HCT116 (cell line): ENCODE results near the gene MAP3K2. TPM values are rescaled to one million over a fixed set of nuclear protein-coding genes. Genes with fewer than 3 reads are reported as not detected.

Source experiments
- ATAC-seq: fragments of 200-7000 bp; cut with Tn5 transposase; 2 replicates; pipeline ENCODE4 v1.9.1; 2020; ENCODE audit warnings: mild to moderate bottlenecking, moderate library complexity
- BruUV-seq: library from RNA; stranded (reverse); fragments of 400-500 nt; replicated peaks from 2 replicates; lab custom pipeline; 2021; lab: Mats Ljungman, UMichigan
- CTCF ChIA-PET: fragments of 300-600 bp; sonication (Branson Sonifier 250); formaldehyde crosslinking; loops from one replicate; lab custom pipeline; 2021; ENCODE audit warnings: antibody characterized with exemption; lab: Charles Lee
- POLR2A ChIA-PET: fragments of 300-600, 350-600 bp; sonication (Branson Sonifier 250); formaldehyde crosslinking; loops from one replicate; lab custom pipeline; 2021; ENCODE audit warnings: antibody characterized with exemption; lab: Charles Lee
- RAD21 ChIA-PET, 2 experiments: fragments of 300-600 bp; sonication (Branson Sonifier 250); formaldehyde crosslinking; loops; one replicate each; lab custom pipeline; 2023; ENCODE audit warnings: low total read pairs in 2 of 2; ENCODE audit not compliant: uncharacterized antibody in 2 of 2, unreplicated experiment in 2 of 2, low non-redundant PET in 1 of 2; lab: Charles Lee
- DNase-seq: peaks from one replicate; pipeline ENCODE4 v3.0.0-alpha.2; 2010; ENCODE audit warnings: low read depth, low spot score
- H2AFZ ChIP-seq: fragments of 200-600 bp; shearing (Covaris generic), sonication (generic); 2 replicates; pipeline ENCODE4 v1.6.1; 2017; ENCODE audit warnings: low read depth, mixed run types, mixed read lengths, antibody characterized with exemption, low read length; ENCODE audit not compliant: poor library complexity, severe bottlenecking
- H3K27ac ChIP-seq: 2 replicates; pipeline ENCODE4 v1.5.1; 2012; ENCODE audit warnings: low read depth, low read length
- H3K27me3 ChIP-seq: fragments of 200-600 bp; sonication (generic); 2 replicates; pipeline ENCODE4 v1.6.1; 2016; ENCODE audit warnings: mixed run types, low read length, mixed read lengths; ENCODE audit not compliant: insufficient read depth
- H3K36me3 ChIP-seq, 2 experiments: fragments of 200-500 bp in 1 of 2; fragments of 200-600 bp in 1 of 2; sonication (Bioruptor generic) in 1 of 2; sonication (generic) in 1 of 2; 2 replicates each; pipeline versions ENCODE4 v1.5.1 to v1.6.1; 2014 to 2016; ENCODE audit warnings: low read length in 2 of 2, inconsistent platforms in 1 of 2, mixed read lengths in 1 of 2, mixed run types in 1 of 2; ENCODE audit not compliant: insufficient read depth in 2 of 2, control insufficient read depth in 1 of 2
- H3K4me1 ChIP-seq, 2 experiments: fragments of 200-600 bp in 1 of 2; sonication (generic) in 1 of 2; 2 replicates each; pipeline versions ENCODE4 v1.5.1 to v1.6.1; 2012 to 2017; ENCODE audit warnings: low read length in 2 of 2, inconsistent platforms in 1 of 2, mild to moderate bottlenecking in 1 of 2, mixed read lengths in 1 of 2, mixed run types in 1 of 2, moderate library complexity in 1 of 2; ENCODE audit not compliant: insufficient read depth in 2 of 2, control insufficient read depth in 1 of 2
- H3K4me2 ChIP-seq: fragments of 200-600 bp; sonication (generic); 2 replicates; pipeline ENCODE4 v1.6.1; 2017; ENCODE audit warnings: mixed run types, low read length, mixed read lengths
- H3K4me3 ChIP-seq, 2 experiments: fragments of 200-600 bp in 1 of 2; sonication (generic) in 1 of 2; replicated peaks in 1 of 2; 2 replicates each; pipeline ENCODE4 v1.5.1; 2011 to 2016; ENCODE audit warnings: low read length in 2 of 2, control low read depth in 1 of 2, low read depth in 1 of 2, mild to moderate bottlenecking in 1 of 2, mixed read lengths in 1 of 2, mixed run types in 1 of 2
- H3K79me2 ChIP-seq: fragments of 200-600 bp; sonication (generic); 2 replicates; pipeline ENCODE4 v1.6.1; 2017; ENCODE audit warnings: mild to moderate bottlenecking, mixed run types, low read length, moderate library complexity, mixed read lengths; ENCODE audit not compliant: insufficient read depth
- H3K9ac ChIP-seq: fragments of 200-600 bp; sonication (generic); 2 replicates; pipeline ENCODE4 v1.6.1; 2016; ENCODE audit warnings: low read length, mixed read lengths
- H3K9me2 ChIP-seq: fragments of 200-600 bp; sonication (generic), shearing (Covaris generic); 2 replicates; pipeline ENCODE4 v1.6.1; 2017; ENCODE audit warnings: mixed run types, mild to moderate bottlenecking, moderate library complexity; ENCODE audit not compliant: insufficient read depth
- H3K9me3 ChIP-seq, 2 experiments: fragments of 200-500 bp in 1 of 2; fragments of 200-600 bp in 1 of 2; sonication (Bioruptor generic) in 1 of 2; sonication (generic) in 1 of 2; 2 replicates each; pipeline ENCODE4 v1.6.1; 2014 to 2017; ENCODE audit warnings: low read length in 2 of 2, mixed read lengths in 2 of 2, inconsistent platforms in 1 of 2, low read depth in 1 of 2, mild to moderate bottlenecking in 1 of 2, mixed run types in 1 of 2, moderate library complexity in 1 of 2; ENCODE audit not compliant: control insufficient read depth in 1 of 2, insufficient read depth in 1 of 2
- H4K20me1 ChIP-seq: fragments of 200-600 bp; sonication (generic), shearing (Covaris generic); 2 replicates; pipeline ENCODE4 v1.6.1; 2017; ENCODE audit warnings: mixed run types, mild to moderate bottlenecking, moderate library complexity; ENCODE audit not compliant: insufficient read depth
- CEBPB ChIP-seq: IDR thresholded peaks from 2 replicates; pipeline ENCODE4 v1.6.1; 2012; ENCODE audit warnings: low read depth
- EGR1 ChIP-seq: IDR thresholded peaks from 2 replicates; pipeline ENCODE4 v1.6.1; 2012; ENCODE audit warnings: low read depth
- ELF1 ChIP-seq: IDR thresholded peaks from 2 replicates; pipeline ENCODE4 v1.6.1; 2012; ENCODE audit warnings: low read depth, borderline replicate concordance
- EZH2phosphoT487 ChIP-seq: fragments of 200-600 bp; IDR thresholded peaks from 2 replicates; pipeline ENCODE4 v1.6.1; 2018; ENCODE audit warnings: antibody characterized with exemption, borderline replicate concordance
- FOSL1 ChIP-seq: IDR thresholded peaks from 2 replicates; pipeline ENCODE4 v1.6.1; 2012; ENCODE audit warnings: low read depth
- JUND ChIP-seq: IDR thresholded peaks from 2 replicates; pipeline ENCODE4 v1.6.1; 2012
- MAX ChIP-seq: IDR thresholded peaks from 2 replicates; pipeline ENCODE4 v1.6.1; 2012
- POLR2A ChIP-seq: IDR thresholded peaks from 2 replicates; pipeline ENCODE4 v1.7.0; 2011; ENCODE audit warnings: borderline replicate concordance; ENCODE audit not compliant: insufficient read depth, insufficient read length; ENCODE audit errors: extremely low read depth
- POLR2AphosphoS5 ChIP-seq: IDR thresholded peaks from 2 replicates; pipeline ENCODE4 v1.6.1; 2011; ENCODE audit warnings: mild to moderate bottlenecking, low read depth, low read length, moderate library complexity
- RAD21 ChIP-seq: IDR thresholded peaks from 2 replicates; pipeline ENCODE4 v1.6.1; 2012; ENCODE audit warnings: low read depth, mild to moderate bottlenecking
- SIN3A ChIP-seq: IDR thresholded peaks from 2 replicates; pipeline ENCODE4 v1.6.1; 2012; ENCODE audit warnings: low read depth
- SP1 ChIP-seq: IDR thresholded peaks from 2 replicates; pipeline ENCODE4 v1.6.1; 2012; ENCODE audit warnings: low read depth
- SRF ChIP-seq: IDR thresholded peaks from 2 replicates; pipeline ENCODE4 v1.6.1; 2012; ENCODE audit warnings: low read depth
- TCF7L2 ChIP-seq: IDR thresholded peaks from 2 replicates; pipeline ENCODE4 v1.7.0; 2011; ENCODE audit warnings: borderline replicate concordance, inconsistent platforms; ENCODE audit not compliant: insufficient read depth, insufficient read length; ENCODE audit errors: extremely low read depth
- YY1 ChIP-seq: IDR thresholded peaks from 2 replicates; pipeline ENCODE4 v1.6.1; 2011; ENCODE audit warnings: low read length, low read depth, moderate library complexity, mild to moderate bottlenecking; ENCODE audit not compliant: insufficient replicate concordance; ENCODE audit errors: extremely low read depth
- ZBTB33 ChIP-seq: IDR thresholded peaks from 2 replicates; pipeline ENCODE4 v1.6.1; 2011; ENCODE audit warnings: mild to moderate bottlenecking, low read length, moderate library complexity; ENCODE audit not compliant: insufficient replicate concordance; ENCODE audit errors: extremely low read depth
- ZFX ChIP-seq: fragments of 450-650 bp; IDR thresholded peaks from 2 replicates; pipeline ENCODE4 v1.6.1; 2017
- intact Hi-C: fragments of 100-400 bp; cut with micrococcal nuclease; formaldehyde crosslinking; loops from 2 replicates; pipeline ENCODE4 v1.10.0; 2022
- total RNA-seq: library from RNA; stranded (reverse); gene quantifications from one replicate; pipeline ENCODE4 v1.2.1, GENCODE V29; 2021; ENCODE audit not compliant: unreplicated experiment
- TF ChIP-seq, protein P1 (sequence below): IDR thresholded peaks from 2 replicates; pipeline ENCODE4 v1.6.1; 2012; ENCODE audit warnings: low read depth
- TF ChIP-seq, protein P2 (sequence below): IDR thresholded peaks from 2 replicates; pipeline ENCODE4 v1.6.1; 2012

Gene MAP3K2
- total RNA-seq, 1 experiment from 2014 or later = 44.5 TPM

DNA sequence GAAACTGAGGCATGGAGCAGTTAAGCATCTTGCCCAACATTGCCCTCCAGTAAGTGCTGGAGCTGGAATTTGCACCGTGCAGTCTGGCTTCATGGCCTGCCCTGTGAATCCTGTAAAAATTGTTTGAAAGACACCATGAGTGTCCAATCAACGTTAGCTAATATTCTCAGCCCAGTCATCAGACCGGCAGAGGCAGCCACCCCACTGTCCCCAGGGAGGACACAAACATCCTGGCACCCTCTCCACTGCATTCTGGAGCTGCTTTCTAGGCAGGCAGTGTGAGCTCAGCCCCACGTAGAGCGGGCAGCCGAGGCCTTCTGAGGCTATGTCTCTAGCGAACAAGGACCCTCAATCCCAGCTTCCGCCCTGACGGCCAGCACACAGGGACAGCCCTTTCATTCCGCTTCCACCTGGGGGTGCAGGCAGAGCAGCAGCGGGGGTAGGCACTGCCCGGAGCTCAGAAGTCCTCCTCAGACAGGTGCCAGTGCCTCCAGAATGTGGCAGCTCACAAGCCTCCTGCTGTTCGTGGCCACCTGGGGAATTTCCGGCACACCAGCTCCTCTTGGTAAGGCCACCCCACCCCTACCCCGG is 31.8 kb upstream of the MAP3K2 start:
- no peak for ATAC-seq

More for the DNA sequence above, 31.8 kb upstream of the MAP3K2 start:
- CTCF ChIA-PET = interaction anchor here (1.7 kb wide), 1 partner anchor 222 kb away, joined by 4 read pairs; no protein-coding TSS in a partner anchor
- no peak overlapping the region; the same call in 1 of the 2 replicates for H3K27ac ChIP-seq
- POLR2A ChIA-PET = no interaction called here
- H3K27me3 ChIP-seq = no peaks in the 10 kb centered on the region; the same call in 1 of the 2 replicates
- H2AFZ ChIP-seq = no peak overlapping the region
- no peaks in the 10 kb centered on the region for H3K9me2 ChIP-seq
- no peaks in the 10 kb centered on the region for H3K79me2 ChIP-seq
- H4K20me1 ChIP-seq = no peaks in the 10 kb centered on the region
- no peak overlapping the region for H3K4me3 ChIP-seq
- BruUV-seq = no TSS peak
- no peak overlapping the region for H3K9ac ChIP-seq
- H3K36me3 ChIP-seq = no peaks in the 10 kb centered on the region
- no peak overlapping the region for H3K4me2 ChIP-seq
- H3K4me1 ChIP-seq = peaks cover 2 to 25% of the 10 kb centered on the region in 2 experiments; a peak in 3 of 4 replicates
- intact Hi-C loops = no loop called here
- RAD21 ChIA-PET = no interaction called here
- no peaks in the 10 kb centered on the region for H3K9me3 ChIP-seq
- no peak for TF ChIP-seq SRF
- no peak for TF ChIP-seq TCF7L2
- no peak for TF ChIP-seq ZFX
- TF ChIP-seq MAX = no peak
- no peak for TF ChIP-seq RAD21
- TF ChIP-seq, protein P1, sequence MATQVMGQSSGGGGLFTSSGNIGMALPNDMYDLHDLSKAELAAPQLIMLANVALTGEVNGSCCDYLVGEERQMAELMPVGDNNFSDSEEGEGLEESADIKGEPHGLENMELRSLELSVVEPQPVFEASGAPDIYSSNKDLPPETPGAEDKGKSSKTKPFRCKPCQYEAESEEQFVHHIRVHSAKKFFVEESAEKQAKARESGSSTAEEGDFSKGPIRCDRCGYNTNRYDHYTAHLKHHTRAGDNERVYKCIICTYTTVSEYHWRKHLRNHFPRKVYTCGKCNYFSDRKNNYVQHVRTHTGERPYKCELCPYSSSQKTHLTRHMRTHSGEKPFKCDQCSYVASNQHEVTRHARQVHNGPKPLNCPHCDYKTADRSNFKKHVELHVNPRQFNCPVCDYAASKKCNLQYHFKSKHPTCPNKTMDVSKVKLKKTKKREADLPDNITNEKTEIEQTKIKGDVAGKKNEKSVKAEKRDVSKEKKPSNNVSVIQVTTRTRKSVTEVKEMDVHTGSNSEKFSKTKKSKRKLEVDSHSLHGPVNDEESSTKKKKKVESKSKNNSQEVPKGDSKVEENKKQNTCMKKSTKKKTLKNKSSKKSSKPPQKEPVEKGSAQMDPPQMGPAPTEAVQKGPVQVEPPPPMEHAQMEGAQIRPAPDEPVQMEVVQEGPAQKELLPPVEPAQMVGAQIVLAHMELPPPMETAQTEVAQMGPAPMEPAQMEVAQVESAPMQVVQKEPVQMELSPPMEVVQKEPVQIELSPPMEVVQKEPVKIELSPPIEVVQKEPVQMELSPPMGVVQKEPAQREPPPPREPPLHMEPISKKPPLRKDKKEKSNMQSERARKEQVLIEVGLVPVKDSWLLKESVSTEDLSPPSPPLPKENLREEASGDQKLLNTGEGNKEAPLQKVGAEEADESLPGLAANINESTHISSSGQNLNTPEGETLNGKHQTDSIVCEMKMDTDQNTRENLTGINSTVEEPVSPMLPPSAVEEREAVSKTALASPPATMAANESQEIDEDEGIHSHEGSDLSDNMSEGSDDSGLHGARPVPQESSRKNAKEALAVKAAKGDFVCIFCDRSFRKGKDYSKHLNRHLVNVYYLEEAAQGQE = no peak
- no peak for TF ChIP-seq YY1
- TF ChIP-seq CEBPB = no peak
- no peak for TF ChIP-seq SP1
- no peak for TF ChIP-seq FOSL1
- no peak for TF ChIP-seq JUND
- TF ChIP-seq POLR2AphosphoS5 = no peak
- no peak for TF ChIP-seq SIN3A
- no peak for TF ChIP-seq ELF1
- no peak for TF ChIP-seq EGR1
- TF ChIP-seq POLR2A = no peak
- TF ChIP-seq ZBTB33 = no peak
- no peak for TF ChIP-seq EZH2phosphoT487
- TF ChIP-seq, protein P2, sequence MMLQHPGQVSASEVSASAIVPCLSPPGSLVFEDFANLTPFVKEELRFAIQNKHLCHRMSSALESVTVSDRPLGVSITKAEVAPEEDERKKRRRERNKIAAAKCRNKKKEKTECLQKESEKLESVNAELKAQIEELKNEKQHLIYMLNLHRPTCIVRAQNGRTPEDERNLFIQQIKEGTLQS = no peak
- TF ChIP-seq, all 23 proteins: peak for 0
- no peak for DNase-seq
